ENCODE data around the gene STX17. TPM values are rescaled to one million over a fixed set of nuclear protein-coding genes. Genes with fewer than 3 reads are reported as not detected.

The STX17 gene
- total and polyA plus RNA-seq, 5 donors from 2014 or later: 26.2 to 33.8 (median 28.5) TPM

GRCh38 chr9:99929652-99930051 is 23.2 kb downstream of the STX17 start:
- H3K27ac ChIP-seq (ENCODE audit: insufficient read depth, low read length, poor library complexity, severe bottlenecking): no peak overlapping the region
- no peaks in the 10 kb centered on the region for H3K27me3 Mint-ChIP-seq
- peaks cover 6 to 7% of the 10 kb centered on the region in 2 experiments for H3K9me3 ChIP-seq (ENCODE audit: control insufficient read depth in 2 of 2, low read length in 2 of 2)
- H3K4me3 Mint-ChIP-seq: no peak overlapping the region
- H3K4me1 Mint-ChIP-seq: peaks cover 0 to 21% (median 19%) of the 10 kb centered on the region in 4 donors
- DNase-seq (no peak), ATAC-seq (ENCODE audit: low read depth in 2 of 2) (no peak)
- H3K36me3 ChIP-seq (ENCODE audit: control insufficient read depth, insufficient read depth, low read length): peaks cover 15% of the 10 kb centered on the region
- H3K27ac Mint-ChIP-seq: no peak overlapping the region
- peaks cover 46% of the 10 kb centered on the region for H3K36me3 Mint-ChIP-seq
- no peak overlapping the region for H3K4me3 ChIP-seq (ENCODE audit: low read depth, low read length)
- H3K4me1 ChIP-seq (ENCODE audit: control insufficient read depth, insufficient read depth, low read length, poor library complexity, severe bottlenecking): no peaks in the 10 kb centered on the region
- H3K27me3 ChIP-seq (ENCODE audit: control insufficient read depth, insufficient read depth, low read length): no peaks in the 10 kb centered on the region
- peaks cover 0 to 9% (median 1%) of the 10 kb centered on the region in 7 donors for H3K9me3 Mint-ChIP-seq

- no peak for ATAC-seq (ENCODE audit: low read depth in 2 of 2)
- H3K36me3 Mint-ChIP-seq: peaks cover 39% of the 10 kb centered on the region
These were observed 24.8 kb downstream of the STX17 start for GRCh38 chr9:99931155-99931840.

GRCh38 chr9:99936947-99937587 is 30.6 kb downstream of the STX17 start:
- no peaks in the 10 kb centered on the region for H3K27me3 ChIP-seq (ENCODE audit: control insufficient read depth, insufficient read depth, low read length)
- no peak for DNase-seq
- Mint-ChIP-seq H3K36me3 (peaks cover 38% of the 10 kb centered on the region), H3K4me3 (no peak overlapping the region), H3K4me1 (peaks cover 4 to 40% (median 35%) of the 10 kb centered on the region in 4 donors), H3K9me3 (peaks cover 0 to 12% (median 5%) of the 10 kb centered on the region in 7 donors), H3K27me3 (no peaks in the 10 kb centered on the region), H3K27ac (no peak overlapping the region)
- ATAC-seq (ENCODE audit: low read depth in 2 of 2): no peak
- no peaks in the 10 kb centered on the region for H3K4me1 ChIP-seq (ENCODE audit: control insufficient read depth, insufficient read depth, low read length, poor library complexity, severe bottlenecking)
- no peak overlapping the region for H3K4me3 ChIP-seq (ENCODE audit: low read depth, low read length)
- H3K9me3 ChIP-seq (ENCODE audit: control insufficient read depth in 2 of 2, low read length in 2 of 2): peaks cover 4 to 8% of the 10 kb centered on the region in 2 experiments
- peaks cover 14% of the 10 kb centered on the region for H3K36me3 ChIP-seq (ENCODE audit: control insufficient read depth, insufficient read depth, low read length)
- H3K27ac ChIP-seq (ENCODE audit: insufficient read depth, low read length, poor library complexity, severe bottlenecking): no peak overlapping the region

More at GRCh38 chr9:99931155-99931840, 24.8 kb downstream of the STX17 start:
- no peaks in the 10 kb centered on the region for H3K27me3 ChIP-seq (ENCODE audit: control insufficient read depth, insufficient read depth, low read length)
- H3K27ac ChIP-seq (ENCODE audit: insufficient read depth, low read length, poor library complexity, severe bottlenecking): no peak overlapping the region
- Mint-ChIP-seq H3K27ac (no peak overlapping the region), H3K4me3 (no peak overlapping the region), H3K27me3 (no peaks in the 10 kb centered on the region), H3K4me1 (peaks cover 0 to 23% (median 20%) of the 10 kb centered on the region in 4 donors), H3K9me3 (peaks cover 0 to 4% (median 3%) of the 10 kb centered on the region in 7 donors)
- no peaks in the 10 kb centered on the region for H3K9me3 ChIP-seq (ENCODE audit: control insufficient read depth in 2 of 2, low read length in 2 of 2)
- peaks cover 10% of the 10 kb centered on the region for H3K36me3 ChIP-seq (ENCODE audit: control insufficient read depth, insufficient read depth, low read length)
- no peak overlapping the region for H3K4me3 ChIP-seq (ENCODE audit: low read depth, low read length)
- H3K4me1 ChIP-seq (ENCODE audit: control insufficient read depth, insufficient read depth, low read length, poor library complexity, severe bottlenecking): no peaks in the 10 kb centered on the region
- no peak for DNase-seq

- Histone ChIP-seq H3K4me3 (ENCODE audit: low read depth, low read length) (no peak overlapping the region), H3K36me3 (ENCODE audit: control insufficient read depth, insufficient read depth, low read length) (peaks cover 13% of the 10 kb centered on the region), H3K27ac (ENCODE audit: insufficient read depth, low read length, poor library complexity, severe bottlenecking) (no peak overlapping the region), H3K9me3 (ENCODE audit: control insufficient read depth in 2 of 2, low read length in 2 of 2) (no peaks in the 10 kb centered on the region), H3K27me3 (ENCODE audit: control insufficient read depth, insufficient read depth, low read length) (no peaks in the 10 kb centered on the region), H3K4me1 (ENCODE audit: control insufficient read depth, insufficient read depth, low read length, poor library complexity, severe bottlenecking) (no peaks in the 10 kb centered on the region)
- ATAC-seq (ENCODE audit: low read depth in 2 of 2): no peak
- Mint-ChIP-seq H3K4me3 (no peak overlapping the region), H3K27ac (no peak overlapping the region), H3K9me3 (no peaks in the 10 kb centered on the region), H3K36me3 (peaks cover 35% of the 10 kb centered on the region), H3K4me1 (peaks cover 1 to 22% (median 17%) of the 10 kb centered on the region in 4 donors), H3K27me3 (no peaks in the 10 kb centered on the region)
- DNase-seq: no peak
These were observed 40.9 kb downstream of the STX17 start for GRCh38 chr9:99947395-99947794.

GRCh38 chr9:99948482-99948881 is 42.0 kb downstream of the STX17 start:
- peaks cover 0 to 25% (median 18%) of the 10 kb centered on the region in 4 donors for H3K4me1 Mint-ChIP-seq
- no peaks in the 10 kb centered on the region for H3K27me3 ChIP-seq (ENCODE audit: control insufficient read depth, insufficient read depth, low read length)

GRCh38 chr9:99948896-99949295 is 42.4 kb downstream of the STX17 start:
- H3K4me3 ChIP-seq (ENCODE audit: low read depth, low read length): no peak overlapping the region
- H3K27ac Mint-ChIP-seq: no peak overlapping the region
- no peaks in the 10 kb centered on the region for H3K27me3 Mint-ChIP-seq
- no peak overlapping the region for H3K4me3 Mint-ChIP-seq
- DNase-seq: no peak
- H3K27me3 ChIP-seq (ENCODE audit: control insufficient read depth, insufficient read depth, low read length): no peaks in the 10 kb centered on the region
- ATAC-seq (ENCODE audit: low read depth in 2 of 2): no peak
- peaks cover 21% of the 10 kb centered on the region for H3K36me3 Mint-ChIP-seq
- no peak overlapping the region for H3K27ac ChIP-seq (ENCODE audit: insufficient read depth, low read length, poor library complexity, severe bottlenecking)
- peaks cover 13% of the 10 kb centered on the region for H3K36me3 ChIP-seq (ENCODE audit: control insufficient read depth, insufficient read depth, low read length)
- peaks cover 3 to 26% (median 18%) of the 10 kb centered on the region in 4 donors for H3K4me1 Mint-ChIP-seq
- no peaks in the 10 kb centered on the region for H3K9me3 ChIP-seq (ENCODE audit: control insufficient read depth in 2 of 2, low read length in 2 of 2)
- no peaks in the 10 kb centered on the region for H3K4me1 ChIP-seq (ENCODE audit: control insufficient read depth, insufficient read depth, low read length, poor library complexity, severe bottlenecking)
- no peaks in the 10 kb centered on the region for H3K9me3 Mint-ChIP-seq

More at GRCh38 chr9:99948482-99948881, 42.0 kb downstream of the STX17 start:
- peaks cover 13% of the 10 kb centered on the region for H3K36me3 ChIP-seq (ENCODE audit: control insufficient read depth, insufficient read depth, low read length)
- ATAC-seq (ENCODE audit: low read depth in 2 of 2) (no peak), DNase-seq (no peak)
- H3K4me3 Mint-ChIP-seq: no peak overlapping the region
- H3K27ac ChIP-seq (ENCODE audit: insufficient read depth, low read length, poor library complexity, severe bottlenecking): no peak overlapping the region
- H3K4me1 ChIP-seq (ENCODE audit: control insufficient read depth, insufficient read depth, low read length, poor library complexity, severe bottlenecking): no peaks in the 10 kb centered on the region
- peaks cover 25% of the 10 kb centered on the region for H3K36me3 Mint-ChIP-seq
- no peaks in the 10 kb centered on the region for H3K9me3 ChIP-seq (ENCODE audit: control insufficient read depth in 2 of 2, low read length in 2 of 2)
- H3K27me3 Mint-ChIP-seq: no peaks in the 10 kb centered on the region
- no peak overlapping the region for H3K4me3 ChIP-seq (ENCODE audit: low read depth, low read length)
- H3K9me3 Mint-ChIP-seq: no peaks in the 10 kb centered on the region
- no peak overlapping the region for H3K27ac Mint-ChIP-seq

- Histone ChIP-seq H3K4me3 (ENCODE audit: low read depth, low read length) (no peak overlapping the region), H3K4me1 (ENCODE audit: control insufficient read depth, insufficient read depth, low read length, poor library complexity, severe bottlenecking) (peaks cover 7% of the 10 kb centered on the region), H3K27me3 (ENCODE audit: control insufficient read depth, insufficient read depth, low read length) (no peaks in the 10 kb centered on the region), H3K27ac (ENCODE audit: insufficient read depth, low read length, poor library complexity, severe bottlenecking) (no peak overlapping the region), H3K9me3 (ENCODE audit: control insufficient read depth in 2 of 2, low read length in 2 of 2) (no peaks in the 10 kb centered on the region), H3K36me3 (ENCODE audit: control insufficient read depth, insufficient read depth, low read length) (peaks cover 21% of the 10 kb centered on the region)
- Mint-ChIP-seq H3K27me3 (no peaks in the 10 kb centered on the region), H3K9me3 (no peaks in the 10 kb centered on the region), H3K4me1 (peaks cover 25 to 39% (median 29%) of the 10 kb centered on the region in 4 donors), H3K4me3 (no peak overlapping the region), H3K27ac (no peak overlapping the region), H3K36me3 (peaks cover 30% of the 10 kb centered on the region)
- ATAC-seq (ENCODE audit: low read depth in 2 of 2) (no peak), DNase-seq (no peak)
These were observed 47.5 kb downstream of the STX17 start for GRCh38 chr9:99953861-99954507.

All from CD4-positive, CD25-positive, alpha-beta regulatory T cell (primary cell).